NCI-H2196 treated with DMSO at 0.1 percent for 48 hours (cell line): Measurements from ENCODE around the gene TNS3.

Experiments used
- DNase-seq: peaks from one replicate; lab custom pipeline; 2025; ENCODE audit not compliant: unreplicated experiment; lab: John Stamatoyannopoulos, UW

Gene TNS3

GRCh38 chr7:47582764-47583738, 1.1 kb upstream of the TNS3 start:
- no peak for DNase-seq

DNA sequence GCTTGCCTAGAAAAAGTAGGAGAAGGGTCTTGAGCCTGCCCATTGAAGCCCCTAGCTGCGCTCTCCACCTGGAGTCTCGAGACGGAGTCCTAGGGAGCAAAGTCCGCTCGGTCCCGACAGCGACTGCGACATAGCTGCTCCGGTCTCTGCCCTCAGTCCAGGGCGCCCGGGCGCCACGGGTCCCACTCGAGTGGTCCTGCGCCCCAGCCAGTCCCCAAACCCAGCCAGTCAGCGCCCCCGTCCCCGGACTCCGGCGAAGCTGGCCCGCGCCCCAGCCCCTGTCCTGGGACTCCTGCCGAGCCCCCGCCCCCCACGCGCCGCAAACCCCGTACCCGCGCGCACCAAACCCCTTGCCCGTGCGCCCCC, 490 bp downstream of the TNS3 start:
- no peak for DNase-seq

DNA sequence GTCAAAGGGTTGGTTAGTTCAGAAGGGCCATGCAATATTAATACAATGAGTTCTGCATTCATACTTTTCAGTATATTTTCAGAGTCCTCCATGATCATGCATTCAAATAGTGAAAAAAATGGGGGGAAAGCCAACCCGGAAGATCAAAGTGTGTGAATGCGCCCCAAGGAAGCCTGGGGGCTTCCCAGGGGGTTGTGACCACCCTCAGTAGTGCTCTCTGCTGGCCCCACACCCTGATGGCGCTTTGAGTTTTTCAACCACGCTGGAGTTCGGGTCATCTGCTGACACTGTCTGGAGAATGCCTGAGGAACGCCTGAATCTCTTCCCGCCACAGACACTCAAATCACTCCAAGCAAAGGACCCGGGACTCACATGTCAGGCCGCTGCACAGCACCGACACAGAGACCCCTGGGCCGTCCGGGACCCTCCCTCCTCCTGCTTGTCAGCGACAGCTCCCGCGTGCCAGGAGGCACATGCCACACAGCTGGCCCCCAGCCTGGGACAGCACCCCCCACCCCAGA, 1.0 kb downstream of the TNS3 start:
- DNase-seq: no peak

- DNase-seq: no peak
Observed at GRCh38 chr7:47580175-47580706, 1.7 kb downstream of the TNS3 start.

DNA sequence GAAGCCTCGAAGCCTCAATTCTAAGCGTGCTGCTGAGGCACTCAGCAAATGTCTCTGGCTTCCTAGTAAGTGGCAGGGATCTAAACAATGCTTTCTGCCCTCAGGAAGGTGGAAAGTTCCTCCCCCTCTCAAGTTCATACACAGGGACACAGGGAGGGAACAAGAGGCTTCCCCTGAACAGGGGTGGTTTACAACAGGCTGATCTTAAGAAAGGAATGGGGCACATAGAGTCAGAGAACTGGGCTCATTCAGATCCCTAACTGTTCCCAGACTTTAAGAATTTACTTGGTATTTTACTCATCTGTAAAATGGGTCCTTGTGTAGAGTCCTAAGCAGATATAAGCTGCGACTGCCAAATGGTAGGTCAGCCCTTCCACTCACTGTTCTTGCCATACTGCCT, 2.5 kb downstream of the TNS3 start:
- no peak for DNase-seq

DNA sequence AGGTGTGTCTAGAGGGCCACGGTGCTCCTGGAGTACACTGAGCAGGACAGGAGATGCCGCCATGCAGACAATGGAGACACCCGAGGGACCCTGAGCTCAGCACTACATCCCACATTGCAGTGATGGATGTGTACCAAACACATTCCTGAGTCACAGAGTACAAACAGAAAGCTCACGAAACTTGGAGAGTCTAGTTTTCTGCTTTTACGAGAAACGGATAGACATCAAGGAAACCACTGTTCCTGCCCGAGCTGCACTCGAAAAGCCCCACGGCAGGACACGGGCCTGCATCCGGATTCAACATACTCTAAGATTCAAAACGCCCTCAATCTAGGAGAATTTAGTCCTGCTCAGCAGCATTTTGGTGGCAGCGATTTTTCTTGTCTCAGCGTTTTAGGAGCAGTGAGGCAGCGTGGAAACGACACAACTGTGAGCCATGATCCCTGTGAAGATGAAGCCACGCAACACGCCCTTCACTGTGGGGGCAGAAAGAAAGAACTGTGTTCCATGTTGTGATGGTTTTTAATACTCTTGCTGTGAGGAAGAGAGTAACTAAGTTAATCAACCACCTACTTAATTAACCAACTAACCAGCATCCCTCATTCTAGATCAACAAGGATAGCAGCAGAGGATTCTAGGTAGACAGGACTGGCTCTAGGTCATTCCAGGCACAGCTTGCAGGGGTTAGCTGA, 3.2 kb downstream of the TNS3 start:
- DNase-seq: no peak

DNA sequence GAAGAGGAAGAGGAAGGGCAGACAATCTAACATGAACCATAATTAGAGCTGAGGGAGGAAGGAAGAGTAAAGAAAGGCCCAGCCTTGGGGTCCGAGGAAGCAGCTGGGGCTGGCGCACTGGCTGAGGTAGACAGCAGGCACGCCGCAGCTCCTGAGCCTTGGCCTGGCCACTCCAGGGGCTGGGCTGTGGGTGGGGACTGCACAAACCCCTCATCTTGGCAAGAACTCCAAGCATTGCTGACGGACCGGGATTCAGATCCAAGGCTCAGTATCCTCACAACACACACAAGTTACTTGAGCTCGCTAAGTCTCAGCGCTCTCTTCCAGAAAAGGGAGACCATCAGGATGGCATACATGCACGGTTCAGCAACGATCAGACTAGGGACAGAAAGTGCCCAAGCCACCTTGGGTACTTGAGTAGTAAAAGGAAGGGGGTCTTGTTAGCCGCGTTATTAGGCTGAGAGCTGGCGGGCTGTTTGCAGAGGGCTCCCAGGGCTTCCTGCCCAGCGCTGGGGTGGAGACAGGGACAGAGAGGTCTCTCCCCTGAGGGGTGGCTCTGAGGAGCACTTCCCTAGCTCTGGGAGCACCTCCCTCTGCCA, 4.5 kb downstream of the TNS3 start:
- no peak for DNase-seq

DNA sequence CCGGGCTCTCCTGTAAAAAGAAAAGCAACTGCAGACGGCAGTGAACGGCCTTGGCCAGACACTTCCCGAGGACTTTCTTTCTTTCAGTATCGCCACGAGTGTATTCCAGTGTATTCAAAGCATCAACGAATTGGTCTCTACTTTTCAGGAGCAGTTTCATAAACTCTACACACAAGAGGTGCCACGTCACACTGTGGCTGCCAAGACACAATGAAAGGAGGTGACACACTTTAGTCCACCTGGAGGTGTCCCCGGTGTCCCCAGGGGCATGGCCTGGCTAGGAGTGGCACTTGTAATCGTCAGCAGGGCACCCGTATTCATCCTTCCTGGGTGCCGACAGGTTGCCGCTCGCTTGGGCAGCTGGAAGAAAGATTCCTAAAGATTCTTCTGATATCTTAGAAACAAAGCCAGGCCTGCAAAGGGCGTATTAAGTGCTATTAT, 5.0 kb downstream of the TNS3 start:
- no peak for DNase-seq

GRCh38 chr7:47576031-47576865, 5.7 kb downstream of the TNS3 start:
- peak; percentile 48 for DNase-seq

DNA sequence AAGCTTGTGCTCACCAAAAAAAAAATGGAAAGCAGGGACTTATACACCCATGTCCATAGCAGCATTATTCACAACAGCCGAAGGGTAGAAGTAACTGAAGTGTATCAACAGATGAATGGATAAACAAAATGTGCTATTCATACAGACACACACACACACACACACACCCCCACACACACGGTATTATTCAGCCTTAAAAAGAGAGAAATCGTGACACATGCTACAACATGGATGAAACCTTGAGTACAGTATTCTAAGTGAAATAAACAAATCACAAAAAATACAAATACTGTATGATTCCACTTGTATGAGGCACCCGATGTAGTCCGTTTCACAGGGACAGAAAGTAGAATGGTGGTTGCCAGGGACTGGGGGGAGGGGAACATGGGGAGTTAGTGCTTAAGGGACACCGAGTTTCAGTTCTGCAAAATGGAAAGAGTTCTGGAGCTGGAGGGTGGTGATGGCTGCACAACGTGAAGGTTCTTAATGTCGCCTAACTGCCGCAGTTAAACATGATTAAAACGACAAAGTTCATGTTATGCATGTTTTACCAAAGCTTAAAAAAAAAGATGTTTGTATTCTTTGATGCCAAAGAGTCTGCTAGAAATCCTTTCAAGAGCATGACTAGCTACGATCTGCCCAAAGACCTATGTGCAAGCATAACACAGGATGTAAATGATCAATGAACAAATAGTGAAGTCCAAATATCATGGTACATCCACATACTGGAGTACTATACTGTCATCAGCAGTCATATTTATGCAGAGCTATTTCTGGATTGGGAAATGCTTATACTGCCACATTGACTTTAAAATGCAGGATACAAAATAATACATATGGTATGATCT, 7.2 kb downstream of the TNS3 start:
- DNase-seq: no peak

DNA sequence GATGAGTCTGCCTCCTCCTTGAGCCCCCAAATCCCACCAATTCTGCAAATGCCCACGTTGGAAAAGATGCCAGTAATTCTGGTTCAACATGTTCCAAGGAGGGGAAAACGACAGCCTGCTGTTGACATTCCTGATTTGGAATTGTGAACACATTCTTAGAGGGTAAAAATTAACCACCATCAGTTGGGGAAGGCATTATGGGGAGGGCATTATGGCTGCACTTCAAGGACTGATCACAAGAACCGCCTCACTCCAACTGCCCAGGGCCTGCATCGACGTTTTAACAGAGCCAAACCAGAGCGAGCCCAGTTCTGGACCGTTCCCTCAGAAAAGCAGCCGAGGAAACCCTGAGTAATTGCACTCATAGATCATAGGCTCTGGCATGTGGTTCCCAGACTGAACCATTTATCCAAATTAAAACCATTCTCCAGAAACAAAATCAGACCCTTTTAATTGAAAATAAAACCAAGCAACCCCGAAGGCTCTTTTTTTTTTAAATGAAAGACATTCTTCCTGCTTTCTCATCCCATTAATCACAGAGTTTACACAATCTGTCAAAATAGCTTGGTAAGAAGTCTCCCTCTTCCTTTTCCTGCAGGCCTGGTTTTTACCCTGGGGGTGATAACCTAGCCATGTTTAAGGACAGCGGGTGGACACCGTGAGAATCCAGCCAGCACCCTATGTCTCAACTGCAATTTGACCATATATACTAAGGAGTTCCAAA, 8.0 kb downstream of the TNS3 start:
- no peak for DNase-seq

DNA sequence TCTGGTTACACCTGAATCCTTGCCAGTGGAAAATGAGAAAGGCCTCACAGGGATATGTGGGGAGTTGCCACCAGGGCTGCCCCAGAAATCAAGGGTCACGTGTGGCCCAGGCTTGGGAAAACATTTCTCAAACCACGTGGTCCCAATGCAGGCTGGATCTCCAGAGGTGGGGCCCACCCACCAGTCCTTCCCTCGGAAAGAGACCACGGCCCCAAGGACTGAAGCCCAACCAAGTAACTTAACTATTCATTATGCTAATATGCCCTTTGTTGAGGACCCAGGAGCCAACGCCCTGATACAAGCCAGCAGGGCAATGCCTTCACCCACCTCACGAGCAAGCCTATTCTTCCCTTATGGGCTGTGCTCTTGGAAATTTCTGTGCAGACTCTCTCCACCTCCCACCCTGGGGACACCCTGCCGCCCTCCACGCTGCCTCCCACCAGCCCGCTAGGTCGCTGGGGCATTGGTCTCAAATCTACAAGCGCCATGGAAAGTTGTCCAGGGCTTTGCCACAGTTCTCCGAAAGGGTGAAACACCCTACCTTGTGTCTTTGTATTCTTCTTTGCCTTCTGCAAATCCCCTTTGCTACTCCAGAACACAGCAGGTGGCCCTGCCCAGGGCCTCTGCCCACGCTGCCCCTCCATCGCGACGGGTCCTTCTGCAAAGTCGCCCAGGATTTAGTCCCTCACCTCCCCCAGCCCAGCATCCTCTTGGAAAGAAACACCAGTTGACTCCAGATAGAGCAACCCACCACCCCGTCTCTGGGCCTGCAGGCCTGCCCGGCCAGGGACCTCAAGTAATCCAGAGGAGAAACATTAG, 8.8 kb downstream of the TNS3 start:
- no peak for DNase-seq

GRCh38 chr7:47572094-47572445, 9.8 kb downstream of the TNS3 start:
- no peak for DNase-seq

DNA sequence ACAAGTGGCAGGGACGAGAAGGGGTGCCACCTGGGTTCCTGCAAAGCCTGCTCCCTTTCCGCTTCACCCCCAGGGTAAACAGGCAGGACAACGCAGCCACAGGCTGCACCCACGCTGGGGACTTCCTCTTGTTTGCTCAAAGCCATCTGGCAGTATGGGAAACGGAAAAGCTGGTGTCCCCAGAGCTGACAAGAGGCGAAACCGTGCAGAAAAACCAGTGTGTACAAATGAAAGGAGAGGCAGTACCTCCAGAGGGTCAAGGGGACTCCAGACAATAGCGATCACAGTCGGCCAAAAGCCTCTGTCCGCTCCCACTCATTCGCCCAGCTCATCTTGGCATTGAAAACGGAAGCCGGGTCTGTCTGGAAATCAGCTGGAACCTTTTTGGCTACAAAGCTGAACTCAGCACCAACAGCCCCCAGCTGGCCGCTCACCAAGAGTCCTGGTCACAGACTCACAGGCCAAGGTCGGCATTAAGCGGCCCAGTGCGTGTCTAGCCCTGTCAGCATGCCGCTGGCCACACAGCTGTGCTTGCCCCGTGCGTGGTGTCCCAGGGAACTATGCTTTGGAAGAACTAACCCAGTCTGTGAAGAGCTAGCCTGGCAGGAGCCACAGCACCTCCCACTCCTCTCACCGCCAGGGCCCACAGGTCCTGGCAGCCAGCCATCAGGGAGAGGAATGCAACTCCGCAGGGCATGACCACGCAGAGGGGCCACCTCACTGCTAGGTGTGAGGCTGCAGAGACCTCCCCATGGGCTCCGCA, 10.4 kb downstream of the TNS3 start:
- DNase-seq: peak; percentile 43

DNA sequence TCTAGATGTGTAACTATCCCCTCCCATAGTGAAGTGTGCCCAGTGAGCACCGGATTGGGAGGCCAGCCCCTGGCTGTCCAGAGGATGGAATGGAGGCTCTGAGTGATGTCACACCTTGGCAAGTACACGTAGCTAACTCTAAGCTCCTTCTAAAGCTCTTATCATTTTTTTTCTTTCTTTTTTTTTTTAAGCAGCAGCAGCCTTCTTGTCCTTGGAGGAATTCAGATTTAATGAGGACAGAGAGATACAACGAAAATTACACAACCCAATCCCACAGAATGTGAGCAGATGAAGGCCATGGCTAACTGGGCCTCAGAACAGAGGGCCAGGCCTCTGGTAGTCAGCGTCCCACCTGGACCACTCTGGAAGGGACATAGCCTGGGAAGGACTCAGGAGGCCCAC, 11.3 kb downstream of the TNS3 start:
- no peak for DNase-seq

- DNase-seq: no peak
Observed at GRCh38 chr7:47568547-47568946, 13.4 kb downstream of the TNS3 start.

GRCh38 chr7:47568056-47568455, 13.9 kb downstream of the TNS3 start:
- DNase-seq: no peak
